CD14-positive monocyte (primary cell): Measurements from ENCODE around the gene C3orf52. TPM values are rescaled to one million over a fixed set of nuclear protein-coding genes. Genes with fewer than 3 reads are reported as not detected.

Experiments
- DNase-seq, 3 donors: peaks; one replicate each; pipeline ENCODE4 v3.0.0-alpha.2; 2011 to 2022
- H2AFZ ChIP-seq: 2 replicates; pipeline ENCODE4 v1.6.0; 2012; ENCODE audit warnings: mild to moderate bottlenecking, low read depth, low read length, inconsistent platforms; ENCODE audit not compliant: insufficient read depth, poor library complexity, severe bottlenecking
- H3K27ac ChIP-seq, 2 donors: 1 replicate in 1 of 2; 2 replicates in 1 of 2; pipeline ENCODE4 v1.5.1; 2012 to 2013; ENCODE audit warnings: low read length in 2 of 2, control low read depth in 1 of 2, inconsistent platforms in 1 of 2, low read depth in 1 of 2, mild to moderate bottlenecking in 1 of 2
- H3K27me3 ChIP-seq, 2 donors: one replicate each; pipeline versions ENCODE4 v1.6.0 to v1.6.1; 2011 to 2013; ENCODE audit warnings: low read length in 2 of 2; ENCODE audit not compliant: control insufficient read depth in 2 of 2, insufficient read depth in 2 of 2
- H3K36me3 ChIP-seq, 2 donors: replicated peaks in 1 of 2; 1 replicate in 1 of 2; 2 replicates in 1 of 2; pipeline versions ENCODE4 v1.5.1 to v1.6.1; 2012 to 2013; ENCODE audit warnings: low read length in 2 of 2, control low read depth in 1 of 2, inconsistent platforms in 1 of 2, mild to moderate bottlenecking in 1 of 2; ENCODE audit not compliant: insufficient read depth in 2 of 2, control insufficient read depth in 1 of 2
- H3K4me1 ChIP-seq, 2 donors: 1 replicate in 1 of 2; 2 replicates in 1 of 2; pipeline versions ENCODE4 v1.5.1 to v1.6.1; 2012 to 2013; ENCODE audit warnings: low read length in 2 of 2, control low read depth in 1 of 2, inconsistent platforms in 1 of 2, mild to moderate bottlenecking in 1 of 2, moderate library complexity in 1 of 2; ENCODE audit not compliant: insufficient read depth in 2 of 2, control insufficient read depth in 1 of 2
- H3K4me2 ChIP-seq: replicated peaks from 2 replicates; pipeline ENCODE3; 2012; ENCODE audit warnings: low read length, moderate library complexity, mild to moderate bottlenecking; ENCODE audit not compliant: poor library complexity, severe bottlenecking; ENCODE audit errors: extremely low read depth
- H3K4me3 ChIP-seq, 3 experiments: fragments of 200-600 bp in 1 of 3; sonication (generic) in 1 of 3; replicated peaks in 1 of 3; 1 replicate in 2 of 3; 2 replicates in 1 of 3; pipeline ENCODE4 v1.5.1; 2011 to 2013; ENCODE audit warnings: low read length in 3 of 3, mild to moderate bottlenecking in 3 of 3, control low read depth in 2 of 3, low read depth in 2 of 3, inconsistent platforms in 1 of 3, moderate library complexity in 1 of 3
- H3K79me2 ChIP-seq: 2 replicates; pipeline ENCODE4 v1.6.0; 2012; ENCODE audit warnings: mild to moderate bottlenecking, control low read depth, inconsistent platforms, low read length, moderate library complexity; ENCODE audit not compliant: insufficient read depth
- H3K9ac ChIP-seq: 2 replicates; pipeline ENCODE4 v1.6.0; 2017; ENCODE audit warnings: low read length, mild to moderate bottlenecking; ENCODE audit not compliant: insufficient read depth, poor library complexity, severe bottlenecking
- H3K9me3 ChIP-seq, 2 donors: replicated peaks in 1 of 2; 1 replicate in 1 of 2; 2 replicates in 1 of 2; pipeline versions ENCODE4 v1.5.1 to v1.6.1; 2012 to 2013; ENCODE audit warnings: low read length in 2 of 2, control low read depth in 1 of 2; ENCODE audit not compliant: control insufficient read depth in 1 of 2, insufficient read depth in 1 of 2
- H4K20me1 ChIP-seq: 2 replicates; pipeline ENCODE4 v1.6.0; 2012; ENCODE audit warnings: mild to moderate bottlenecking, low read length, control low read depth, moderate library complexity; ENCODE audit not compliant: insufficient read depth
- H3K27ac Mint-ChIP-seq, 7 donors: one replicate each; pipeline ENCODE4 v1.8.0; 2020; ENCODE audit warnings: mild to moderate bottlenecking in 7 of 7, mixed read lengths in 7 of 7, moderate library complexity in 6 of 7, inconsistent platforms in 2 of 7
- H3K27me3 Mint-ChIP-seq, 3 donors: one replicate each; pipeline ENCODE4 v1.8.0; 2021 to 2022; ENCODE audit warnings: low read depth in 3 of 3, mild to moderate bottlenecking in 3 of 3, mixed read lengths in 3 of 3, moderate library complexity in 3 of 3, inconsistent platforms in 1 of 3
- H3K36me3 Mint-ChIP-seq, 2 donors: one replicate each; pipeline ENCODE4 v1.8.0; 2020; ENCODE audit warnings: mixed read lengths in 2 of 2, inconsistent platforms in 1 of 2, mild to moderate bottlenecking in 1 of 2
- H3K4me1 Mint-ChIP-seq: one replicate; pipeline ENCODE4 v1.8.0; 2020; ENCODE audit warnings: mild to moderate bottlenecking, mixed read lengths
- H3K4me3 Mint-ChIP-seq, 2 donors: one replicate each; pipeline ENCODE4 v1.8.0; 2020; ENCODE audit warnings: mild to moderate bottlenecking in 2 of 2, mixed read lengths in 2 of 2, moderate library complexity in 1 of 2
- H3K9me3 Mint-ChIP-seq, 7 donors: one replicate each; pipeline ENCODE4 v1.8.0; 2020 to 2022; ENCODE audit warnings: mixed read lengths in 7 of 7, mild to moderate bottlenecking in 6 of 7, moderate library complexity in 6 of 7, inconsistent platforms in 2 of 7
- CTCF ChIP-seq: fragments of 200-600 bp; IDR thresholded peaks from one replicate; pipeline ENCODE4 v1.8.0; 2022; ENCODE audit warnings: antibody characterized with exemption, mild to moderate bottlenecking
- WGBS: methylation state at CpG from one replicate; pipeline ENCODE4 v1.1.5; 2013; ENCODE audit warnings: missing lambda C conversion rate; ENCODE audit not compliant: insufficient coverage; 5-methylcytosine and 5-hydroxymethylcytosine counted together
- intact Hi-C, 2 donors: fragments of 100-400 bp; cut with micrococcal nuclease; formaldehyde crosslinking; loops; one replicate each; pipeline versions ENCODE4 v1.15.0 to v1.15.1; 2023
- polyA plus RNA-seq, 3 donors: library from polyadenylated mRNA; depleted of rRNA in 1 of 3; unstranded in 2 of 3; stranded (reverse) in 1 of 3; fragments of 300-500 nt in 2 of 3; fragments of >200 nt in 1 of 3; fragmentation: Illumina TruSeq in 2 of 3; gene quantifications; 1 replicate in 2 of 3; 2 replicates in 1 of 3; pipeline ENCODE4 v1.2.3, GENCODE V29; 2012 to 2021

The C3orf52 gene
- polyA plus RNA-seq, 3 donors: not detected

- Mint-ChIP-seq H3K27ac (no peak overlapping the region), H3K9me3 (no peaks in the 10 kb centered on the region), H3K27me3 (peaks cover 0 to 12% (median 5%) of the 10 kb centered on the region in 3 donors), H3K4me1 (peaks cover 43% of the 10 kb centered on the region), H3K36me3 (peaks cover 0 to 3% of the 10 kb centered on the region in 2 donors), H3K4me3 (no peak overlapping the region)
- Histone ChIP-seq H3K4me1 (peaks cover 38 to 39% of the 10 kb centered on the region in 2 donors), H3K79me2 (no peaks in the 10 kb centered on the region), H3K9ac (no peak overlapping the region), H3K9me3 (no peaks in the 10 kb centered on the region), H3K27ac (no peak overlapping the region), H2AFZ (no peak overlapping the region), H3K4me3 (no peak overlapping the region), H3K4me2 (no peak overlapping the region), H3K27me3 (no peaks in the 10 kb centered on the region), H3K36me3 (no peaks in the 10 kb centered on the region), H4K20me1 (no peaks in the 10 kb centered on the region)
- TF ChIP-seq CTCF: no peak
- DNase-seq: no peak
- intact Hi-C loops: no loop called here
- no CpG with 5 or more reads among the region's 6 CpGs for WGBS
Measured at GRCh38 chr3:112115806-112116383, 29.7 kb downstream of the C3orf52 start.

GRCh38 chr3:112116748-112117186, 30.6 kb downstream of the C3orf52 start:
- H3K4me2 ChIP-seq: no peak overlapping the region
- H3K9ac ChIP-seq: no peak overlapping the region
- Mint-ChIP-seq H3K4me1 (peaks cover 48% of the 10 kb centered on the region), H3K27me3 (peaks cover 0 to 12% (median 5%) of the 10 kb centered on the region in 3 donors), H3K4me3 (no peak overlapping the region), H3K9me3 (no peaks in the 10 kb centered on the region), H3K27ac (peak overlapping the region in 2 of 7 donors; percentile 30 to 72), H3K36me3 (peaks cover 0 to 3% of the 10 kb centered on the region in 2 donors)
- no peak overlapping the region for H3K27ac ChIP-seq
- H4K20me1 ChIP-seq: no peaks in the 10 kb centered on the region
- no peaks in the 10 kb centered on the region for H3K79me2 ChIP-seq
- H3K27me3 ChIP-seq: no peaks in the 10 kb centered on the region
- DNase-seq: no peak
- no peak for TF ChIP-seq CTCF
- WGBS: 88% methylated on average over 10 of the region's 13 CpGs
- H3K9me3 ChIP-seq: no peaks in the 10 kb centered on the region
- H3K36me3 ChIP-seq: no peaks in the 10 kb centered on the region
- intact Hi-C loops: no loop called here
- H2AFZ ChIP-seq: no peak overlapping the region
- peaks cover 38 to 42% of the 10 kb centered on the region in 2 donors for H3K4me1 ChIP-seq
- H3K4me3 ChIP-seq: no peak overlapping the region
